SK-N-SH (cell line): ENCODE results near the gene PDIA5. TPM values are rescaled to one million over a fixed set of nuclear protein-coding genes. Genes with fewer than 3 reads are reported as not detected.

ENCODE experiments used
- CTCF ChIA-PET: fragments of 300-600, 350-600 bp; formaldehyde crosslinking; extraction: SDS; loops from one replicate; lab custom pipeline; 2021; lab: Yijun Ruan, JAX
- POLR2A ChIA-PET: fragments of 350-600 bp; sonication (Branson Sonifier 250); formaldehyde crosslinking; extraction: SDS; loops from one replicate; lab custom pipeline; 2020; ENCODE audit warnings: antibody characterized with exemption, inconsistent platforms; lab: Yijun Ruan, JAX
- DNase-seq: peaks from one replicate; pipeline ENCODE4 v3.0.0; 2012
- H2AFZ ChIP-seq: fragments of 200-600 bp; sonication (generic); 2 replicates; pipeline ENCODE4 v1.8.1; 2016; ENCODE audit warnings: antibody characterized with exemption, mild to moderate bottlenecking, low read depth
- H3F3A ChIP-seq: fragments of 200-600 bp; sonication (generic); replicated peaks from 2 replicates; pipeline ENCODE3; 2016; ENCODE audit warnings: antibody characterized with exemption, mild to moderate bottlenecking; ENCODE audit not compliant: insufficient read depth
- H3K27ac ChIP-seq, 2 experiments: fragments of 200-500 bp in 1 of 2; fragments of 200-600 bp in 1 of 2; sonication (Bioruptor generic) in 1 of 2; sonication (generic), shearing (Covaris generic) in 1 of 2; 2 replicates each; pipeline versions ENCODE4 v1.5.1 to v1.6.1; 2014 to 2016; ENCODE audit warnings: low read depth in 2 of 2, inconsistent platforms in 1 of 2, low read length in 1 of 2, mild to moderate bottlenecking in 1 of 2, mixed read lengths in 1 of 2
- H3K27me3 ChIP-seq: fragments of 200-600 bp; sonication (generic), shearing (Covaris generic); 2 replicates; pipeline ENCODE4 v1.6.1; 2016; ENCODE audit warnings: mixed run types; ENCODE audit not compliant: insufficient read depth
- H3K36me3 ChIP-seq, 2 experiments: fragments of 200-500 bp in 1 of 2; fragments of 200-600 bp in 1 of 2; sonication (Bioruptor generic) in 1 of 2; sonication (generic) in 1 of 2; replicated peaks in 1 of 2; 2 replicates each; pipeline versions ENCODE3 to v1.5.1; 2014 to 2016; ENCODE audit warnings: low read length in 1 of 2, mild to moderate bottlenecking in 1 of 2; ENCODE audit not compliant: insufficient read depth in 2 of 2, control insufficient read depth in 1 of 2
- H3K4me1 ChIP-seq, 2 experiments: fragments of 200-500 bp in 1 of 2; fragments of 200-600 bp in 1 of 2; sonication (Bioruptor generic) in 1 of 2; sonication (generic), shearing (Covaris generic) in 1 of 2; 2 replicates each; pipeline versions ENCODE4 v1.5.1 to v1.6.1; 2014 to 2016; ENCODE audit warnings: low read depth in 1 of 2, low read length in 1 of 2, mixed run types in 1 of 2; ENCODE audit not compliant: insufficient read depth in 2 of 2, control insufficient read depth in 1 of 2
- H3K4me2 ChIP-seq: fragments of 200-600 bp; sonication (generic), shearing (Covaris generic); 2 replicates; pipeline ENCODE4 v1.6.1; 2017; ENCODE audit warnings: mixed run types
- H3K4me3 ChIP-seq, 2 experiments: fragments of 200-500 bp in 1 of 2; fragments of 200-600 bp in 1 of 2; sonication (Bioruptor generic) in 1 of 2; sonication (generic), shearing (Covaris generic) in 1 of 2; 2 replicates each; pipeline versions ENCODE4 v1.5.1 to v1.8.1; 2014 to 2016; ENCODE audit warnings: low read depth in 2 of 2, inconsistent platforms in 1 of 2, low read length in 1 of 2, mild to moderate bottlenecking in 1 of 2, mixed read lengths in 1 of 2, moderate library complexity in 1 of 2
- H3K79me2 ChIP-seq: fragments of 200-600 bp; sonication (generic); 2 replicates; pipeline ENCODE4 v1.8.1; 2017; ENCODE audit warnings: mild to moderate bottlenecking; ENCODE audit not compliant: insufficient read depth
- H3K9ac ChIP-seq: fragments of 200-600 bp; sonication (generic); 2 replicates; pipeline ENCODE4 v1.6.1; 2017; ENCODE audit warnings: mixed run types
- H3K9me2 ChIP-seq: fragments of 200-600 bp; sonication (generic); 2 replicates; pipeline ENCODE4 v1.6.1; 2017; ENCODE audit warnings: mixed run types
- H3K9me3 ChIP-seq: fragments of 200-600 bp; sonication (generic); 2 replicates; pipeline ENCODE4 v1.6.1; 2017; ENCODE audit warnings: mixed run types, mild to moderate bottlenecking, moderate library complexity
- H4K20me1 ChIP-seq: fragments of 200-600 bp; sonication (generic); 2 replicates; pipeline ENCODE4 v1.6.1; 2017; ENCODE audit warnings: mild to moderate bottlenecking, mixed run types; ENCODE audit not compliant: insufficient read depth
- ELF1 ChIP-seq: IDR thresholded peaks from 2 replicates; pipeline ENCODE4 v1.4.0; 2012
- FOXJ3 ChIP-seq: sonication (generic); formaldehyde crosslinking; IDR thresholded peaks from 2 replicates; pipeline ENCODE4 v1.5.1; 2020; ENCODE audit warnings: mild to moderate bottlenecking, missing genetic modification reagents
- GATA2 ChIP-seq: sonication (generic); formaldehyde crosslinking; IDR thresholded peaks from 2 replicates; pipeline ENCODE4 v1.5.0; 2020; ENCODE audit warnings: mild to moderate bottlenecking, missing genetic modification reagents
- JUND ChIP-seq: IDR thresholded peaks from 2 replicates; pipeline ENCODE4 v1.4.0; 2012
- MXI1 ChIP-seq: IDR thresholded peaks from 2 replicates; pipeline ENCODE4 v1.6.1; 2012; ENCODE audit warnings: mild to moderate bottlenecking, low read depth, low read length, improper control_type of control experiment
- NFIC ChIP-seq: IDR thresholded peaks from 2 replicates; pipeline ENCODE4 v1.4.0; 2012; ENCODE audit warnings: borderline replicate concordance
- PBX3 ChIP-seq: IDR thresholded peaks from 2 replicates; pipeline ENCODE4; 2012
- POLR2AphosphoS5 ChIP-seq: IDR thresholded peaks from 2 replicates; pipeline ENCODE4 v1.6.1; 2012; ENCODE audit warnings: low read depth, low read length
- RAD21 ChIP-seq: IDR thresholded peaks from 2 replicates; pipeline ENCODE4 v1.6.1; 2012; ENCODE audit warnings: mild to moderate bottlenecking, low read length
- RCOR1 ChIP-seq: fragments of 150-350 bp; IDR thresholded peaks from 2 replicates; pipeline ENCODE4 v1.6.1; 2017; ENCODE audit warnings: antibody characterized with exemption, low read length
- RFX5 ChIP-seq: IDR thresholded peaks from 2 replicates; pipeline ENCODE4 v1.6.1; 2012; ENCODE audit warnings: mild to moderate bottlenecking, improper control_type of control experiment, low read length
- RXRA ChIP-seq: IDR thresholded peaks from 2 replicates; pipeline ENCODE4 v1.4.0; 2012; ENCODE audit warnings: low read depth, mild to moderate bottlenecking, borderline replicate concordance
- SIN3A ChIP-seq: IDR thresholded peaks from 2 replicates; pipeline ENCODE4 v1.6.1; 2012; ENCODE audit warnings: low read depth, mild to moderate bottlenecking, low read length, moderate library complexity, borderline replicate concordance
- SMC3 ChIP-seq: IDR thresholded peaks from 2 replicates; pipeline ENCODE4 v1.6.1; 2012; ENCODE audit warnings: low read depth, low read length, improper control_type of control experiment
- TAF1 ChIP-seq: IDR thresholded peaks from 2 replicates; pipeline ENCODE4 v1.6.1; 2012; ENCODE audit warnings: low read depth, mild to moderate bottlenecking, low read length, moderate library complexity, borderline replicate concordance
- TCF12 ChIP-seq: IDR thresholded peaks from 2 replicates; pipeline ENCODE4 v1.4.0; 2012
- ZBTB33 ChIP-seq: IDR thresholded peaks from 2 replicates; pipeline ENCODE4 v1.4.0; 2012; ENCODE audit warnings: low read depth, borderline replicate concordance
- WGBS: methylation state at CpG from one replicate; pipeline ENCODE4 v1.1.6; 2017; ENCODE audit warnings: low lambda C conversion rate; 5-methylcytosine and 5-hydroxymethylcytosine counted together
- polyA plus RNA-seq, 3 experiments: library from polyadenylated mRNA; depleted of rRNA; stranded (reverse); fragments of >200 nt; gene quantifications; 2 replicates each; pipeline ENCODE4 v1.2.3, GENCODE V29; 2012
- TF ChIP-seq, protein P1 (sequence below): fragments of 150-350 bp; IDR thresholded peaks from 2 replicates; pipeline ENCODE4 v1.6.1; 2017; ENCODE audit warnings: antibody characterized with exemption, low read length, low read depth, borderline replicate concordance
- TF ChIP-seq, protein P2 (sequence below): IDR thresholded peaks from 2 replicates; pipeline ENCODE4 v1.4.0; 2012; ENCODE audit warnings: low read depth, borderline replicate concordance

PDIA5 gene
- polyA plus RNA-seq, 1 of the 3 experiments (the other 2 are of a cell fraction), result 28.6 TPM

- no peaks in the 10 kb centered on the region for H3F3A ChIP-seq
- H3K9ac ChIP-seq, result no peak overlapping the region
- no peak overlapping the region for H3K27ac ChIP-seq
- no peaks in the 10 kb centered on the region for H3K79me2 ChIP-seq
- H4K20me1 ChIP-seq, result no peaks in the 10 kb centered on the region
- peaks cover 6% of the 10 kb centered on the region; the same call in 1 of the 2 replicates for H3K27me3 ChIP-seq
- H3K4me2 ChIP-seq, result no peak overlapping the region
- POLR2A ChIA-PET, result no interaction called here
- H2AFZ ChIP-seq, result no peak overlapping the region
- H3K9me2 ChIP-seq, result no peaks in the 10 kb centered on the region
- DNase-seq, result no peak
- 56% methylated on average over 3 of the region's 3 CpGs for WGBS
- TF ChIP-seq JUND (no peak), SIN3A (no peak), POLR2AphosphoS5 (no peak), GATA2 (CRISPR knock-in tag) (no peak), PBX3 (no peak), RAD21 (no peak), NFIC (no peak), ELF1 (no peak), RCOR1 (no peak), FOXJ3 (no peak), RFX5 (no peak), RXRA (no peak), ZBTB33 (no peak), SMC3 (no peak), TAF1 (no peak), MXI1 (no peak), TCF12 (no peak)
- TF ChIP-seq, protein P1, sequence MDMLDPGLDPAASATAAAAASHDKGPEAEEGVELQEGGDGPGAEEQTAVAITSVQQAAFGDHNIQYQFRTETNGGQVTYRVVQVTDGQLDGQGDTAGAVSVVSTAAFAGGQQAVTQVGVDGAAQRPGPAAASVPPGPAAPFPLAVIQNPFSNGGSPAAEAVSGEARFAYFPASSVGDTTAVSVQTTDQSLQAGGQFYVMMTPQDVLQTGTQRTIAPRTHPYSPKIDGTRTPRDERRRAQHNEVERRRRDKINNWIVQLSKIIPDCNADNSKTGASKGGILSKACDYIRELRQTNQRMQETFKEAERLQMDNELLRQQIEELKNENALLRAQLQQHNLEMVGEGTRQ, result no peak
- TF ChIP-seq, protein P2, sequence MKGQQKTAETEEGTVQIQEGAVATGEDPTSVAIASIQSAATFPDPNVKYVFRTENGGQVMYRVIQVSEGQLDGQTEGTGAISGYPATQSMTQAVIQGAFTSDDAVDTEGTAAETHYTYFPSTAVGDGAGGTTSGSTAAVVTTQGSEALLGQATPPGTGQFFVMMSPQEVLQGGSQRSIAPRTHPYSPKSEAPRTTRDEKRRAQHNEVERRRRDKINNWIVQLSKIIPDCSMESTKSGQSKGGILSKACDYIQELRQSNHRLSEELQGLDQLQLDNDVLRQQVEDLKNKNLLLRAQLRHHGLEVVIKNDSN, result no peak
- TF ChIP-seq, all 33 proteins: peak for 0
- no peak overlapping the region for H3K4me3 ChIP-seq
- peaks cover 0 to 6% of the 10 kb centered on the region in 2 experiments; a peak in 1 of 4 replicates for H3K4me1 ChIP-seq
- H3K36me3 ChIP-seq, result no peaks in the 10 kb centered on the region
- no peaks in the 10 kb centered on the region for H3K9me3 ChIP-seq
- CTCF ChIA-PET, result interaction anchor here (1.8 to 12.3 kb wide), 2 partner anchors 9 to 97 kb away, joined by 8 to 84 read pairs; partner anchors contain the start of gene SEMA5B
Observed at GRCh38 chr3:123039178-123039577, 27.6 kb upstream of the PDIA5 start.
